Erythroblast (primary cell): Measurements from ENCODE around the gene PLCD1.

ENCODE experiments used
- GATA1 ChIP-seq: IDR thresholded peaks from 2 replicates; pipeline ENCODE4 v1.6.1; 2011; ENCODE audit warnings: low read depth, mild to moderate bottlenecking, control low read depth, low read length, moderate library complexity
- POLR2A ChIP-seq: IDR thresholded peaks from 2 replicates; pipeline ENCODE4 v1.6.1; 2011; ENCODE audit warnings: mild to moderate bottlenecking, low read length

- no peak for TF ChIP-seq POLR2A
- no peak for TF ChIP-seq GATA1
Observed at GRCh38 chr3:37964146-37964545, 65.3 kb downstream of the PLCD1 start.
